Neural cell (in vitro differentiated cells): ENCODE data around the gene DRD1. TPM values are rescaled to one million over a fixed set of nuclear protein-coding genes. Genes with fewer than 3 reads are reported as not detected.

Experiments
- H2AFZ ChIP-seq: fragments of 200-600, 300-800 bp; sonication (generic), shearing (Covaris generic); 2 replicates; pipeline ENCODE4 v1.6.0; 2014; ENCODE audit warnings: low read depth, mild to moderate bottlenecking, antibody characterized with exemption, low read length, moderate library complexity
- H3F3A ChIP-seq: fragments of 200-600 bp; shearing (Covaris generic); 2 replicates; pipeline ENCODE4 v1.6.1; 2016; ENCODE audit warnings: mild to moderate bottlenecking, moderate library complexity, mixed read lengths, antibody characterized with exemption, low read length; ENCODE audit not compliant: insufficient read depth, poor library complexity, severe bottlenecking
- H3K27ac ChIP-seq: fragments of 200-600, 300-800 bp; sonication (generic), shearing (Covaris generic); 2 replicates; pipeline ENCODE4 v1.5.1; 2014; ENCODE audit warnings: mild to moderate bottlenecking, low read length, moderate library complexity
- H3K27me3 ChIP-seq: fragments of 300-800, 200-600 bp; sonication (generic), shearing (Covaris generic); 2 replicates; pipeline ENCODE4 v1.6.0; 2014; ENCODE audit warnings: mild to moderate bottlenecking, low read depth, low read length, moderate library complexity; ENCODE audit not compliant: insufficient read depth
- H3K36me3 ChIP-seq: fragments of 300-800, 200-600 bp; sonication (generic), shearing (Covaris generic); 2 replicates; pipeline ENCODE4 v1.5.1; 2014; ENCODE audit warnings: mild to moderate bottlenecking, antibody characterized with exemption, low read length, moderate library complexity; ENCODE audit not compliant: insufficient read depth
- H3K4me2 ChIP-seq: fragments of 300-800, 200-600 bp; sonication (generic), shearing (Covaris generic); 2 replicates; pipeline ENCODE4 v1.6.0; 2014; ENCODE audit warnings: mild to moderate bottlenecking, low read length
- H3K4me3 ChIP-seq: fragments of 300-800, 200-600 bp; sonication (generic), shearing (Covaris generic); 2 replicates; pipeline ENCODE4 v1.5.1; 2014; ENCODE audit warnings: mild to moderate bottlenecking, low read length, moderate library complexity
- H3K79me2 ChIP-seq: fragments of 200-600 bp; shearing (Covaris generic); replicated peaks from 2 replicates; pipeline ENCODE4 v1.6.0; 2014; ENCODE audit warnings: mild to moderate bottlenecking, low read length, moderate library complexity; ENCODE audit not compliant: insufficient read depth
- H3K9ac ChIP-seq: fragments of 300-800, 200-600 bp; sonication (generic), shearing (Covaris generic); 2 replicates; pipeline ENCODE4 v1.6.1; 2016; ENCODE audit warnings: mild to moderate bottlenecking, low read length, mixed read lengths
- H3K9me2 ChIP-seq: fragments of 200-600 bp; shearing (Covaris generic); 2 replicates; pipeline ENCODE4 v1.6.1; 2016; ENCODE audit warnings: mild to moderate bottlenecking, low read length, mixed read lengths; ENCODE audit not compliant: insufficient read depth
- H3K9me3 ChIP-seq: fragments of 200-600, 300-800 bp; sonication (generic), shearing (Covaris generic); 2 replicates; pipeline ENCODE4 v1.6.1; 2016; ENCODE audit warnings: mild to moderate bottlenecking, mixed run types, low read length, moderate library complexity, mixed read lengths
- H4K20me1 ChIP-seq: fragments of 200-600 bp; shearing (Covaris generic); 2 replicates; pipeline ENCODE4 v1.6.1; 2016; ENCODE audit warnings: mild to moderate bottlenecking, mixed run types; ENCODE audit not compliant: insufficient read depth
- EP300 ChIP-seq: fragments of 450-650 bp; conservative IDR thresholded peaks from 2 replicates; pipeline ENCODE4 v1.6.1; 2014; ENCODE audit warnings: antibody characterized with exemption, mild to moderate bottlenecking, moderate library complexity; ENCODE audit not compliant: poor library complexity, severe bottlenecking
- EZH2 ChIP-seq: fragments of 200-600, 300-800 bp; shearing (Covaris generic), sonication (generic); IDR thresholded peaks from 2 replicates; pipeline ENCODE4 v1.6.1; 2014; ENCODE audit warnings: antibody characterized with exemption, low read length, borderline replicate concordance, mild to moderate bottlenecking; ENCODE audit not compliant: insufficient read depth, poor library complexity, severe bottlenecking
- MXI1 ChIP-seq: fragments of 450-650 bp; conservative IDR thresholded peaks from 2 replicates; pipeline ENCODE4 v1.6.1; 2014; ENCODE audit warnings: antibody characterized with exemption, mild to moderate bottlenecking; ENCODE audit not compliant: poor library complexity, severe bottlenecking
- POLR2AphosphoS5 ChIP-seq: IDR thresholded peaks from 2 replicates; pipeline ENCODE4 v1.6.1; 2012
- RAD21 ChIP-seq: fragments of 450-650 bp; conservative IDR thresholded peaks from 2 replicates; pipeline ENCODE4 v1.6.1; 2014; ENCODE audit warnings: antibody characterized with exemption, mild to moderate bottlenecking, moderate library complexity
- SMC3 ChIP-seq: fragments of 450-650 bp; conservative IDR thresholded peaks from 2 replicates; pipeline ENCODE4 v1.6.1; 2014; ENCODE audit warnings: antibody characterized with exemption, mild to moderate bottlenecking, moderate library complexity; ENCODE audit not compliant: poor library complexity
- TAF1 ChIP-seq: IDR thresholded peaks from 2 replicates; pipeline ENCODE4 v1.6.1; 2012; ENCODE audit warnings: low read depth
- polyA plus RNA-seq: library from polyadenylated mRNA; depleted of rRNA; stranded (reverse); fragments of >200 nt; gene quantifications from 2 replicates; pipeline ENCODE4 v1.2.3, GENCODE V29; 2014
- TF ChIP-seq, protein P1 (sequence below): IDR thresholded peaks from 2 replicates; pipeline ENCODE4 v1.6.1; 2012; ENCODE audit warnings: borderline replicate concordance
- TF ChIP-seq, protein P2 (sequence below): fragments of 450-650 bp; IDR thresholded peaks from 2 replicates; pipeline ENCODE4 v1.5.1; 2014; ENCODE audit warnings: antibody characterized with exemption, mild to moderate bottlenecking, moderate library complexity; ENCODE audit not compliant: poor library complexity, severe bottlenecking

DRD1 gene
- polyA plus RNA-seq, 1 donor from 2014 or later: 0.33 TPM

DNA sequence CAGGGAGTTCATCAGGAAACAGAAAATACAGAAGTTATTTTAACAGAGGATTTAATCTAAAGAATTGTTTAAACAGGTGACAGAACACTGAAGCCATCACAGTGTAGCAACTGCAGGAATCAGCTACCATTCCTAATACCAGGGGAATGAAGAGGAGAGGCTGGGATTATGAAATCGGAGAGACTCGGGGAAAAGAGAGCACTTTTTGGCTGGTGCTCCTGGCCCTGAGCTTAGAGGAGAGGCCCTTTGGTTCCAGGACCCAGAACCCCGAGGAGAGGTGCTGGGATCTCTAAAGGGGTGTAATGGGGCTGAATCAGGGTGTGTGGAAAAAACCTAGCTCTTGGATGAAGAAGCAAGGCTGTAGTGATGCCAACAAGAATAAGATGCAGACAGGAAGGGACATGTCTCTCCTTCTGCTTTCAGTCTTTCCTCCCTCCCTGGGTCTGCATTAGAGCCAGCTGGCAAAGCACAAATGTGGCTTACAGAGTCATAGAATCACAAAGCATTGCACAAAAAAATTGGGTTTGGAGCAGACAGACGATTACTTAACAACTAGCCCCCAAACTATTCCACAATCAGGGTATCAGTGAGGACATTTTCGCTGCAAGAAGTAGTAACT lies 22.8 kb upstream of the DRD1 start:
- TF ChIP-seq RAD21 (no peak), EP300 (no peak), SMC3 (no peak), MXI1 (no peak), POLR2AphosphoS5 (no peak), TAF1 (no peak), EZH2 (no peak)
- TF ChIP-seq, protein P1, sequence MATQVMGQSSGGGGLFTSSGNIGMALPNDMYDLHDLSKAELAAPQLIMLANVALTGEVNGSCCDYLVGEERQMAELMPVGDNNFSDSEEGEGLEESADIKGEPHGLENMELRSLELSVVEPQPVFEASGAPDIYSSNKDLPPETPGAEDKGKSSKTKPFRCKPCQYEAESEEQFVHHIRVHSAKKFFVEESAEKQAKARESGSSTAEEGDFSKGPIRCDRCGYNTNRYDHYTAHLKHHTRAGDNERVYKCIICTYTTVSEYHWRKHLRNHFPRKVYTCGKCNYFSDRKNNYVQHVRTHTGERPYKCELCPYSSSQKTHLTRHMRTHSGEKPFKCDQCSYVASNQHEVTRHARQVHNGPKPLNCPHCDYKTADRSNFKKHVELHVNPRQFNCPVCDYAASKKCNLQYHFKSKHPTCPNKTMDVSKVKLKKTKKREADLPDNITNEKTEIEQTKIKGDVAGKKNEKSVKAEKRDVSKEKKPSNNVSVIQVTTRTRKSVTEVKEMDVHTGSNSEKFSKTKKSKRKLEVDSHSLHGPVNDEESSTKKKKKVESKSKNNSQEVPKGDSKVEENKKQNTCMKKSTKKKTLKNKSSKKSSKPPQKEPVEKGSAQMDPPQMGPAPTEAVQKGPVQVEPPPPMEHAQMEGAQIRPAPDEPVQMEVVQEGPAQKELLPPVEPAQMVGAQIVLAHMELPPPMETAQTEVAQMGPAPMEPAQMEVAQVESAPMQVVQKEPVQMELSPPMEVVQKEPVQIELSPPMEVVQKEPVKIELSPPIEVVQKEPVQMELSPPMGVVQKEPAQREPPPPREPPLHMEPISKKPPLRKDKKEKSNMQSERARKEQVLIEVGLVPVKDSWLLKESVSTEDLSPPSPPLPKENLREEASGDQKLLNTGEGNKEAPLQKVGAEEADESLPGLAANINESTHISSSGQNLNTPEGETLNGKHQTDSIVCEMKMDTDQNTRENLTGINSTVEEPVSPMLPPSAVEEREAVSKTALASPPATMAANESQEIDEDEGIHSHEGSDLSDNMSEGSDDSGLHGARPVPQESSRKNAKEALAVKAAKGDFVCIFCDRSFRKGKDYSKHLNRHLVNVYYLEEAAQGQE: no peak
- TF ChIP-seq, protein P2, sequence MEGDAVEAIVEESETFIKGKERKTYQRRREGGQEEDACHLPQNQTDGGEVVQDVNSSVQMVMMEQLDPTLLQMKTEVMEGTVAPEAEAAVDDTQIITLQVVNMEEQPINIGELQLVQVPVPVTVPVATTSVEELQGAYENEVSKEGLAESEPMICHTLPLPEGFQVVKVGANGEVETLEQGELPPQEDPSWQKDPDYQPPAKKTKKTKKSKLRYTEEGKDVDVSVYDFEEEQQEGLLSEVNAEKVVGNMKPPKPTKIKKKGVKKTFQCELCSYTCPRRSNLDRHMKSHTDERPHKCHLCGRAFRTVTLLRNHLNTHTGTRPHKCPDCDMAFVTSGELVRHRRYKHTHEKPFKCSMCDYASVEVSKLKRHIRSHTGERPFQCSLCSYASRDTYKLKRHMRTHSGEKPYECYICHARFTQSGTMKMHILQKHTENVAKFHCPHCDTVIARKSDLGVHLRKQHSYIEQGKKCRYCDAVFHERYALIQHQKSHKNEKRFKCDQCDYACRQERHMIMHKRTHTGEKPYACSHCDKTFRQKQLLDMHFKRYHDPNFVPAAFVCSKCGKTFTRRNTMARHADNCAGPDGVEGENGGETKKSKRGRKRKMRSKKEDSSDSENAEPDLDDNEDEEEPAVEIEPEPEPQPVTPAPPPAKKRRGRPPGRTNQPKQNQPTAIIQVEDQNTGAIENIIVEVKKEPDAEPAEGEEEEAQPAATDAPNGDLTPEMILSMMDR: no peak

DNA sequence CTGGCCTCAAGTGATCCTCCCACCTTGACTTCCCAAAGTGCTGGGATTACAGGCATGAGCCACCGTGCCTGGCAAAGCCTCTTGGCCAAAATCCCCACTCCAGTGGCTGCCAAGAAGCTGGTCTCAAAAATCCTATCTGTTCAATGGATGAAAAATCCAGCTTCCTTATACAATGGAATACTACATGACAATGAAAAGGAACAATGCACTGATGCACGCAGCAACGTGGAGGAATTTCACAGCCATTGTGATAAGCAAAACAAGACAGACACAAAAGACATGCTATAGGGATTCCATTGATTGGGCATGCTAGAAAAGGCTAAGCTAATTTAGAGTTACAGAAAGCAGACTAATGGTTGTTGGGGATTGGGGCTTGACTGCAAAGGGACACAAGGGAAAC lies 21.3 kb upstream of the DRD1 start:
- Histone ChIP-seq H3K36me3 (no peaks in the 10 kb centered on the region), H3K9me3 (no peaks in the 10 kb centered on the region), H3K27ac (no peak overlapping the region), H2AFZ (no peak overlapping the region), H3K9ac (no peak overlapping the region), H4K20me1 (no peaks in the 10 kb centered on the region), H3K4me2 (no peak overlapping the region), H3K4me3 (no peak overlapping the region), H3K9me2 (no peaks in the 10 kb centered on the region), H3K27me3 (no peaks in the 10 kb centered on the region), H3K79me2 (no peaks in the 10 kb centered on the region), H3F3A (no peaks in the 10 kb centered on the region)
- no peak for TF ChIP-seq MXI1
- TF ChIP-seq EZH2: no peak
- no peak for TF ChIP-seq SMC3
- TF ChIP-seq, protein P1: no peak
- TF ChIP-seq RAD21: no peak
- TF ChIP-seq, protein P2: no peak
- TF ChIP-seq POLR2AphosphoS5: no peak

More for the DNA sequence above, 22.8 kb upstream of the DRD1 start:
- Histone ChIP-seq H3K4me3 (no peak overlapping the region), H3K4me2 (no peak overlapping the region), H3K9ac (no peak overlapping the region), H3F3A (no peaks in the 10 kb centered on the region), H3K36me3 (no peaks in the 10 kb centered on the region), H3K27me3 (no peaks in the 10 kb centered on the region), H3K9me3 (no peaks in the 10 kb centered on the region), H3K9me2 (no peaks in the 10 kb centered on the region), H4K20me1 (no peaks in the 10 kb centered on the region), H3K79me2 (no peaks in the 10 kb centered on the region), H2AFZ (no peak overlapping the region), H3K27ac (no peak overlapping the region)
